HepG2 (cell line): Measurements from ENCODE around the gene VWCE.

ENCODE experiments used
- CTCF ChIP-seq: sonication (generic); formaldehyde crosslinking; IDR thresholded peaks from 2 replicates; pipeline ENCODE4 v1.5.0; 2020; ENCODE audit warnings: mild to moderate bottlenecking, missing genetic modification reagents, moderate library complexity
- FOSL2 ChIP-seq: sonication (generic); formaldehyde crosslinking; IDR thresholded peaks from 2 replicates; pipeline ENCODE4 v1.4.0; 2020; ENCODE audit warnings: missing genetic modification reagents
- HDAC6 ChIP-seq: fragments of 200-600 bp; sonication (generic); IDR thresholded peaks from 2 replicates; pipeline ENCODE4 v1.7.0; 2017; ENCODE audit warnings: mild to moderate bottlenecking, antibody characterized with exemption, low read length, low read depth
- ISX ChIP-seq: sonication (generic); formaldehyde crosslinking; conservative IDR thresholded peaks from 2 replicates; pipeline ENCODE4 v1.5.0; 2020; ENCODE audit warnings: missing genetic modification reagents
- JUN ChIP-seq: sonication (generic); formaldehyde crosslinking; IDR thresholded peaks from 2 replicates; pipeline ENCODE4 v1.4.0; 2020; ENCODE audit warnings: mild to moderate bottlenecking, missing genetic modification reagents
- KDM2A ChIP-seq: sonication (generic); formaldehyde crosslinking; IDR thresholded peaks from 2 replicates; pipeline ENCODE4 v1.4.0; 2020; ENCODE audit warnings: low read depth, missing genetic modification reagents, borderline replicate concordance
- NR2C2 ChIP-seq: sonication (generic); formaldehyde crosslinking; IDR thresholded peaks from 2 replicates; pipeline ENCODE4 v1.4.0; 2020; ENCODE audit warnings: missing genetic modification reagents, mild to moderate bottlenecking, moderate library complexity, borderline replicate concordance
- POLR2AphosphoS5 ChIP-seq: IDR thresholded peaks from 2 replicates; pipeline ENCODE4 v1.6.1; 2012; ENCODE audit warnings: low read depth, low read length
- PRDM4 ChIP-seq: sonication (generic); formaldehyde crosslinking; IDR thresholded peaks from 2 replicates; pipeline ENCODE4 v1.9.0; 2021; ENCODE audit warnings: missing genetic modification reagents, borderline replicate concordance
- RELA ChIP-seq: sonication (generic); formaldehyde crosslinking; IDR thresholded peaks from 2 replicates; pipeline ENCODE4 v1.4.0; 2020; ENCODE audit warnings: missing genetic modification reagents

- TF ChIP-seq POLR2AphosphoS5 (no peak), CTCF (no peak), JUN (CRISPR knock-in tag) (no peak), RELA (CRISPR knock-in tag) (no peak), KDM2A (no peak), NR2C2 (CRISPR knock-in tag) (no peak), FOSL2 (CRISPR knock-in tag) (no peak), HDAC6 (no peak), ISX (CRISPR knock-in tag) (no peak), PRDM4 (CRISPR knock-in tag) (no peak)
Observed at GRCh38 chr11:61306221-61306620, 11.1 kb upstream of the VWCE start.
